ENCODE data around the gene CSNK2A3.
"Not testable (repeated sequence)": the region's sequence is repeated elsewhere in the genome, so short reads cannot be mapped to it uniquely, and the experiment has no call there.

The CSNK2A3 gene

GRCh38 chr11:11352878-11353277, at the start of gene CSNK2A3:
Gene CSNK2A3 (minus strand): TSS chr11:11353250. CDS start chr11:11353119, 131 bp downstream.
- DNase-seq (ENCODE audit: low read depth in 2 of 3, low spot score in 2 of 3): not testable (repeated sequence)

GRCh38 chr11:11401960-11402535, 49.0 kb upstream of the CSNK2A3 start:
- DNase-seq (ENCODE audit: low read depth in 2 of 3, low spot score in 2 of 3): no peak

- DNase-seq (ENCODE audit: low read depth in 2 of 3, low spot score in 2 of 3): no peak
These were observed 47.7 kb upstream of the CSNK2A3 start for GRCh38 chr11:11400635-11401232.

- DNase-seq (ENCODE audit: low read depth in 2 of 3, low spot score in 2 of 3): no peak
These were observed 47.1 kb upstream of the CSNK2A3 start for GRCh38 chr11:11400121-11400520.

- no peak for DNase-seq (ENCODE audit: low read depth in 2 of 3, low spot score in 2 of 3)
These were observed 44.7 kb upstream of the CSNK2A3 start for GRCh38 chr11:11397781-11398180.

- no peak for DNase-seq (ENCODE audit: low read depth in 2 of 3, low spot score in 2 of 3)
These were observed 44.0 kb upstream of the CSNK2A3 start for GRCh38 chr11:11397036-11397415.

GRCh38 chr11:11396301-11397035, 43.4 kb upstream of the CSNK2A3 start:
- DNase-seq (ENCODE audit: low read depth in 2 of 3, low spot score in 2 of 3): no peak

- no peak for DNase-seq (ENCODE audit: low read depth in 2 of 3, low spot score in 2 of 3)
These were observed 42.1 kb upstream of the CSNK2A3 start for GRCh38 chr11:11395126-11395525.

GRCh38 chr11:11394241-11394640, 41.2 kb upstream of the CSNK2A3 start:
- DNase-seq (ENCODE audit: low read depth in 2 of 3, low spot score in 2 of 3): no peak

- no peak for DNase-seq (ENCODE audit: low read depth in 2 of 3, low spot score in 2 of 3)
These were observed 38.9 kb upstream of the CSNK2A3 start for GRCh38 chr11:11391796-11392463.

GRCh38 chr11:11391169-11391568, 38.1 kb upstream of the CSNK2A3 start:
- no peak for DNase-seq (ENCODE audit: low read depth in 2 of 3, low spot score in 2 of 3)

- no peak for DNase-seq (ENCODE audit: low read depth in 2 of 3, low spot score in 2 of 3)
These were observed 37.2 kb upstream of the CSNK2A3 start for GRCh38 chr11:11390068-11390771.

- no peak for DNase-seq (ENCODE audit: low read depth in 2 of 3, low spot score in 2 of 3)
These were observed 36.2 kb upstream of the CSNK2A3 start for GRCh38 chr11:11389238-11389637.

GRCh38 chr11:11387622-11388305, 34.7 kb upstream of the CSNK2A3 start:
- no peak for DNase-seq (ENCODE audit: low read depth in 2 of 3, low spot score in 2 of 3)

GRCh38 chr11:11387207-11387606, 34.2 kb upstream of the CSNK2A3 start:
- DNase-seq (ENCODE audit: low read depth in 2 of 3, low spot score in 2 of 3): no peak

- no peak for DNase-seq (ENCODE audit: low read depth in 2 of 3, low spot score in 2 of 3)
These were observed 31.8 kb upstream of the CSNK2A3 start for GRCh38 chr11:11384829-11385228.

GRCh38 chr11:11383995-11384394, 30.9 kb upstream of the CSNK2A3 start:
- no peak for DNase-seq (ENCODE audit: low read depth in 2 of 3, low spot score in 2 of 3)

- DNase-seq (ENCODE audit: low read depth in 2 of 3, low spot score in 2 of 3): no peak
These were observed 29.9 kb upstream of the CSNK2A3 start for GRCh38 chr11:11382858-11383532.

GRCh38 chr11:11381471-11382105, 28.5 kb upstream of the CSNK2A3 start:
- DNase-seq (ENCODE audit: low read depth in 2 of 3, low spot score in 2 of 3): no peak

GRCh38 chr11:11380883-11381282, 27.8 kb upstream of the CSNK2A3 start:
- DNase-seq (ENCODE audit: low read depth in 2 of 3, low spot score in 2 of 3): no peak

Data from activated CD8-positive, alpha-beta memory T cell treated with anti-CD3 and anti-CD28 coated beads for 48 hours (primary cell).